GM21526 (cell line): ENCODE results near the gene MED22.
"Not testable (repeated sequence)": the region's sequence is repeated elsewhere in the genome, so short reads cannot be mapped to it uniquely, and the experiment has no call there.

Source experiments
- ATAC-seq: cut with Tn5 transposase; IDR thresholded peaks from one replicate; pipeline ENCODE4 v1.9.1; 2021; ENCODE audit warnings: moderate library complexity; ENCODE audit not compliant: unreplicated experiment, low FRiP score

Gene MED22

GRCh38 chr9:133377280-133377679 lies 29.3 kb upstream of the MED22 start:
- ATAC-seq, result not testable (repeated sequence)

- ATAC-seq, result peak; percentile 76
Observed at GRCh38 chr9:133375724-133376654, 28.1 kb upstream of the MED22 start, which contains the start of the genes STKLD1 and SURF4. STKLD1 (plus strand) TSS chr9:133376366; CDS start chr9:133376474, 108 bp downstream. SURF4 (minus strand) TSS chr9:133376060; CDS start chr9:133375969, 91 bp downstream.

DNA sequence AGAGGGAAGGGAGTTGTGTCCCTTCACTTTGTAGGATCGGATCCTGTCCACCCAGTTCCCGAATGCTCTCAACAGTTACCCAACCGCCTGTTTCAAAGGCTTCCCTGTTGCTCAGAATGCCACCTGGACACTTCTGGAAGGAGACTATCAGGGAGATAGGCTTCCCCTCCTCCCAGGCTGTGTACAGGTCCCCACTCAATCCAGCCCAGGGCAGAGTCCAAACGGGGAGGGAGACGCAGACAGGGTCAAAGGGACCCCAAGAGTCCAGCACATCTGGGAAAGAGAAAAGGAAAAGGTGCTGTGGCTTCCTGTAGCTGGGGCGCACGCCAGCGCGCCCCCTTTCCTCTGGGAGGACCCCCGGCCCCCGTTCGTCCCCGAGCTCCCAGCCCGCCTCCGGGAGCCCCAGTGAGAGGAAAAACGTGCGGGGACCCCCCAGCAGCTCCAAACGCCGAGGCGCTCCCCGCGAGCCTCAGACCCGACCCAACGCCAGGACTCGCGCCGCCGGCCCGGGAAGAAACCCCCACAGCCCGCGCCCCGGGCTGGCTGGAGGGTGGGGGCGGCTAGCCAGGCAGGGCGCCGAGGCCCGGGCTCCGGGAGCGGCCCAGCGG lies 27.3 kb upstream of the MED22 start:
- peak; percentile 10 for ATAC-seq

- ATAC-seq, result no peak
Observed at GRCh38 chr9:133374612-133375115, 26.7 kb upstream of the MED22 start.

DNA sequence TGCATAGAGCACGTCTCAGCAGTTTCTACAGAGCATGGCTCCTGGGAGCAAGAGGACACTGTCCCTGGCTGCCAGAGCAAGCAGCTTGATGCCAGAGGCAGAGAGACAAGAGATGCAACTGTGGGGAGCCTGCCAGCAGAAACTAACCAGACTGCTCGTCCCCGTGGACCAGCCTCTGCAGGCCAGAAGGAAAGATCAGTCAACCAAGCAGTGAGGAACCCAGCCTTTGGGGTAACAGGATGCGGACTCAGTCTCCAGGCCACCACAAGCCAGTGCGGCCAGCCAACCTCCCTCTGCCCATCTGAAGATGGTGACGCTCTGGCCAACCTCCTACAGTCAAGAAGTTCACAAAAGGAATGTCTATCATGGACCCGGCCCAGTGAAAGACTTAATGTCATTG lies 24.2 kb upstream of the MED22 start:
- no peak for ATAC-seq

GRCh38 chr9:133371261-133371711 lies 23.4 kb upstream of the MED22 start:
- ATAC-seq, result no peak

DNA sequence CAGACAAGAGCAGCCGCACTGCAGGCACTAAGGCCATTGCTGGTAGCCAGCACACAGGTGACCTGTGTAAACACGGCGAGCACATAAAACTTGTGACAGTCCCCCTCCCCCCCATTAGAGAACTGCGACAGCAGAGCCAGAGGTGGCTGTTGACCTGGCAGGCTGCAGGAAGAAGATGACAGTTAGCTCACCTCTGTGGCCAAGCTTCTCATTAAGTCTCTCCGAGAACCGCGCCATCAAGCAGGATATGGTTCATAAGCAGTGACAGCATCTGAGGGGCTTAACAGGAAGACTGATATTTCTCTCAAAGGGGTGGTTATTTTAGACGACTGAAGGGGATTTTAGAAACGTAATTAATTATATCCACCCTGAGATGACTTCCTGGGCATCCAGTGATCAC lies 22.8 kb upstream of the MED22 start:
- no peak for ATAC-seq

- ATAC-seq, result no peak
Observed at GRCh38 chr9:133369933-133370332, 22.0 kb upstream of the MED22 start.

DNA sequence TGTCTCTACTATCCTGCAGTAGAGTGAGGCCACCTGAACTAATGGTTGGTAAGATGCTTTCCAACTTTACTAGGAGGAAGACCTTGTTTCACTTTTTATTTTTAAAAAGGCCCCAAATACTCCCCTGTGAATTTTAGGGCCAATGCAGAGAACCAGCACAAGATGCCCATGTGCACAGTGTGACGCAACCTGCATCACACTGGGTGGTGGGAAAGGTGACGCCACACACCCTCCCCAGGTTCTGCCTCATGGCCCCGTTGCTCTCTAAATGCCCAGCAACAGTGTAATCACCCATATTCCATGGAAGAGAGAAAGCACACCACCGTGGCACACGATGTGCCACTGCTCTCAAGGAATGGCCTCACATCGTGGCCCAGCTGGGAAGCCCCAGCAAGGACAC lies 21.5 kb upstream of the MED22 start:
- no peak for ATAC-seq

DNA sequence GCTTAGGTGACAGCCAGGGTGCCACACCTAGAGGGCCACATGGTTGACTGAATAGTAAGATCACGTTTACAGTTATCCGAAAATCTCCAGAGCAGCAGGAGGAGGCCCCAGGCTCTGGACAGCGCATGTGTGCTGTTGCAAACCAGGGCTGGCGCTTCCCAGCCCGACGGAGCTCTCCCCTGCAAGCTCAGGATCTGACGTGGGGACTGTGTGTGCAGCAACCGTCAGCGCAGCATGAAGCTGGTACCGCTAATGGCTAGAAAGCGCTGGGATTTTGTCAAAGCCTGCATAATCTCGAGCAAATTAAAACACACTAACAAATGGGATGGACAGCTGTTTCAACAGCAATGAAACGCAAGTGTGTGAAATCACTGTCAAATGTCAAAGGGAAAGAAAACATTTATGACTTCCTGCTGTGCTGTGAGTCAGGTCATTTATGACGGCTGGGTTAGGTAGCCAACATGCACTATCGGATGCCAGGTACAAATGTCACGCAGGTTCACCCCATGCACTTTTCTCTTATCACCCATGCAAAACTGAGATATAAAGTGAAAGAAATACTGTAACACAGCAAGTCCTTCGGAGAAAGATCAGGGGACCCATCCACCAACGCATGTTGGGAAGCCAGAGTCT lies 20.4 kb upstream of the MED22 start:
- ATAC-seq, result no peak

DNA sequence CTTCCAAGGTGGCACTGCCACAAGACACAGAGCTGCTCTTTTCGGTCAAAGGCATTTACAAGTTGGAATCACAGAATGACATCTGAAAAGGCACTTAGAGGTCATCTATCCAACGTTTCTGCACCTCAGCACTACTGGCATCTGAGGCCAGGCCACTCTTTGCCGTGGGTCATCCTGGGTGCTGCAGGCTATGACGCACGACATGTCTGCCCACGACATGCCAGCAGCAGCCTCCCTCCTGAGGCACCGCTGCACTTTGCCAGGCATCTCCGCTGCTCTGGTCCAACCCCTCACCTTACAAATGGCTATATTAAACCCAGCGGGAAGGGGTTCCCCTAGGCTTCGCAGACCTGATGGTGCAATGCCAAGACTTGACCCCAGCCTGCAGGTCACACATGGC lies 19.8 kb upstream of the MED22 start:
- no peak for ATAC-seq

GRCh38 chr9:133367221-133367620 lies 19.3 kb upstream of the MED22 start:
- ATAC-seq, result no peak

DNA sequence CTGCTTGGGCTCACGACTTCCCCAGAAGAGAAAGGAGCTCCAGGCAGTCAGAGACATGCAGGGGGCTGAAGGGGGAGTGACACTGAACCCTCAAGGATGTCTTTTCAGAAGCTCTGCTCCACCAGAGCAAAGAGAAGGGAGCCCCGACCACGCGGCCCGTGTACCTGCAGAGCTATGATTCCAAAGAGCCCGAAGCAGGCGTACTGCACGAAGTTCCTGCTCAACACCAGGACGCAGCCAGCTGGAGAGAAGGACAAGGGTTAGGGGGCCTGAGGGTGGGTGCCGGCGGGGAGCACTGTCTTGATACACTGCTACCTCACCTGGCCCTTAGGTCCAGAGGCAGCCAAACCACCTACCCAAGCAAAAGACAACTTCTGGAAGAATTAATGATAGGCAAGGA lies 18.5 kb upstream of the MED22 start:
- no peak for ATAC-seq

DNA sequence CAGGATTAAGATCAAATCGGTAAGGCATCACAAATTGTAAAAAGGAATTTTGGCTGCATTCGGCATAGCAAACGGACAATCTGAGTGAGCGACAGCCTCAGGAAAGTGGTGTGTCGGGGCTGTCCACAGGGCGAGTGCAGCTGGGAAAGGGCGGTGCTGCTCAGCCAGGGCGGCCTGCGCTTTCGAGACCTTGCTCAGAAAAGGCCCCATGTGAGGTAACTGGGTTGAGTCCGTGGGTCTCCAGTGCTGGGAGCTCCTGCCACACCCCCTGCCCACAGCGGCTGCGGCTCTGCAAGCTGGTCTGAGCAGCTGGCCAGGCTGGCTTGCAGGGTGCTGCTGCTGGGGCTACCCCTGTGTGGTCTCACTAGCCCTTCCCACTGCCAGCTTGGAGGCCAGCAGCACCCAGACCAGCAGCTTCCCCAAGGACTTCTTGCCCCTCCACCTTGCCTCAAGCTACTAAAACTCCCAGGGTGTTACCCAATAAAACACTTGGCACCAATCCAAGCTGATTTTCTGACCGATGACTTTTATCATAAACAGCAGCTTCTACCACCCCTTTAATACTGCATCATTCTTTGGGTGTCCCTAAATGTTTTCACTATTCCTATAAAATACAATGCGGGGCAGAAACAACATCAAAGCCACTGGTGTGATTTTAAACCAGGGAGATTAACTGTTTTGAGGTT lies 14.6 kb upstream of the MED22 start:
- ATAC-seq, result no peak

DNA sequence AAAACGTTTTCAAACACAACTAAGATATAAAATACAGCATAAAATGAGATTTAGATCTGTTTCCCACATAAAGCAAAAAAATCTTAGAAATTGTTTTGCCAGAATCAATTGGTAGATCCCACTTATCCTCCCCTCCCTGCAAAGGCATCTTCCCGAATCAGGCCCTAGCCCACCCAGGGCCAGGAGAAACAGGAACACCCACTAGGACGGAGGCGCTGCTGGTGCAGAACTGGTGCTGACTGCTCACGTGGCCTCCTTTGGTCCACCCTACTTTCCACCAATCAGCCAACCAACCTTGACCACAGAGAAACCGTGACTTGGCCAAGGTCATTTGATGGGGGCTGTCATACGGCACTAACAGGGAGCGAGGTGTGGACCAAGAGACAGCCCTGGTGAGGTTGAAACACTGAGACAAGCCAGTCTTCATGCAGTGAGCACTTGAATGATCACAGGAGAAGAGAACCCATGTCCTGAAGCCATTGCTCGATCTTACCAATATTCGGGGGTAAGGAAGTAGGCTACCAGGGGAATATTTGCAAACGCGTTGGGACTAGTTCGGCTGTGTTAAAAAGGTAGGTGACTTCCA lies 13.7 kb upstream of the MED22 start:
- ATAC-seq, result no peak

- no peak for ATAC-seq
Observed at GRCh38 chr9:133360400-133361393, 12.8 kb upstream of the MED22 start.

DNA sequence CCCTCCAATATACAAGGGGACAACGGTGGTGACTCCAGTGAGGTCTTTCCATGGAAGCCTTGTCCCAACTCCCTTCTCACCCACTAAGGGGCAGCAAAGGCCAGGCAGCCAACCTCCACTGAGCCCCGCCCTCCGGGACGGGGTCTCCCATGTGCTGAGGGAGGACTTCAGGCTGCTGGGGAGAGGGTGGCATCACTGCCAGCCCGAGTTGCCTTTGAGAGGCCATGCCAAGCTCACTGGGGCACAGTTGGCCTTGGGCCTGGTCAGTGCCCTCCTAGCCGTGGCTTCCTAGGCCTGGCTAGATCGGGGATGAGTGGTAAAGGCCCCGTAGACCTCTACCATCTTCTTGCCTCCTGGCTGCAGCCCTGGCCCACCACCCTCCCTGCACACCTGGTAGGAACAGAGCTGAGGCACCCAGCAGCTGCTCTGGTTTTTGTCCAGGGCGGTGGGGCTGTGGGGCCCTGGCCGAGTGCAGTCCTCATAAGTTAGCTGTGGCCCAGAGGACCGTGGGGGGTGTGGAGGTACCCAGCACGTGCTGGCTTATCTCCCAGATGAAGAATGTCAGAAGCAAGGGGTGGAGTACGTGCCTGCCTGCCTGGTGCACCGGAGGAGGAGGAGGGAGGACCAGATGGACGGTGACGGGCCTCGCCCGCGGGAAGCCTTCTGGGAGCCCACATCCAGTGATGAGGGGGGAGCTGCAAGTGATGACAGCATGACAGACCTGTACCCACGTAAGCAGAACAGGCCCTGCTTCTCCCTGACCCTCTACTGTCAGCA lies 11.7 kb upstream of the MED22 start:
- ATAC-seq, result no peak

DNA sequence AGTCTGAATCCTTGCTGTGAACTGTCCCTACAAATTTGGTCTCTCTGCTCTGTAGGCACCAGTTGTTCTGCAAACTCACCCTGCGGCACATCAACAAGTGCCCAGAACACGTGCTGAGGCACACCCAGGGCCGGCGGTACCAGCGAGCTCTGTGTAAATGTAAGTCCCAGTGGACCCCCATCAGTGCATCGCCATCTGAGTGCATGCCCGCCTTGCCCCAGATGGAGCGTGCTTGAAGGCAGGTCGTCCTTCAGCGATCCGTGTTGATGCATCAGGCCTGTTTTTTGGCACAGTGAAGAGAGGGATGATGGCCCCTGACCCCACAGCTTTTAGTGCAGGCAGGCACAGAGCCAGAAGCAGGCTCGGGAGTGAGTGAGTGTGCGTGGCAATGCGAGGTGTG lies 9.7 kb upstream of the MED22 start:
- no peak for ATAC-seq
